Ectodermal cell (in vitro differentiated cells): ENCODE results near the gene SPTLC1. TPM values are rescaled to one million over a fixed set of nuclear protein-coding genes. Genes with fewer than 3 reads are reported as not detected.
"Not testable (repeated sequence)": the region's sequence is repeated elsewhere in the genome, so short reads cannot be mapped to it uniquely, and the experiment has no call there.

Experiments used
- H3K27ac ChIP-seq: 2 replicates; pipeline ENCODE4 v1.7.0; 2013; ENCODE audit warnings: mild to moderate bottlenecking, low read depth, low read length; ENCODE audit not compliant: insufficient read depth, poor library complexity, severe bottlenecking
- H3K27me3 ChIP-seq: 2 replicates; pipeline ENCODE4 v1.7.0; 2013; ENCODE audit warnings: mild to moderate bottlenecking, low read length; ENCODE audit not compliant: insufficient read depth, control insufficient read depth, poor library complexity, severe bottlenecking
- H3K36me3 ChIP-seq: one replicate; pipeline ENCODE4 v1.7.0; 2013; ENCODE audit warnings: low read length; ENCODE audit not compliant: control insufficient read depth, insufficient read depth
- H3K4me1 ChIP-seq: one replicate; pipeline ENCODE4 v1.7.0; 2013; ENCODE audit warnings: low read length; ENCODE audit not compliant: control insufficient read depth, insufficient read depth
- H3K4me3 ChIP-seq: 2 replicates; pipeline ENCODE4 v1.7.0; 2013; ENCODE audit warnings: low read depth, low read length, control low read depth; ENCODE audit not compliant: insufficient read depth
- H3K9me3 ChIP-seq: 2 replicates; pipeline ENCODE4 v1.7.0; 2013; ENCODE audit warnings: mild to moderate bottlenecking, low read length, moderate library complexity; ENCODE audit not compliant: control insufficient read depth
- WGBS, 2 experiments: methylation state at CpG; one replicate each; pipeline ENCODE4 v1.1.7; 2013; ENCODE audit warnings: missing lambda C conversion rate in 2 of 2; 5-methylcytosine and 5-hydroxymethylcytosine counted together
- polyA plus RNA-seq, 4 experiments: library from polyadenylated mRNA; stranded (reverse); fragments of 50-300 nt; gene quantifications; one replicate each; pipeline ENCODE4 v1.2.3, GENCODE V29; 2013

SPTLC1 gene, protein sequence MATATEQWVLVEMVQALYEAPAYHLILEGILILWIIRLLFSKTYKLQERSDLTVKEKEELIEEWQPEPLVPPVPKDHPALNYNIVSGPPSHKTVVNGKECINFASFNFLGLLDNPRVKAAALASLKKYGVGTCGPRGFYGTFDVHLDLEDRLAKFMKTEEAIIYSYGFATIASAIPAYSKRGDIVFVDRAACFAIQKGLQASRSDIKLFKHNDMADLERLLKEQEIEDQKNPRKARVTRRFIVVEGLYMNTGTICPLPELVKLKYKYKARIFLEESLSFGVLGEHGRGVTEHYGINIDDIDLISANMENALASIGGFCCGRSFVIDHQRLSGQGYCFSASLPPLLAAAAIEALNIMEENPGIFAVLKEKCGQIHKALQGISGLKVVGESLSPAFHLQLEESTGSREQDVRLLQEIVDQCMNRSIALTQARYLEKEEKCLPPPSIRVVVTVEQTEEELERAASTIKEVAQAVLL
- 83.2 TPM for polyA plus RNA-seq (2013, experiment 1 of 4)
- polyA plus RNA-seq (2013, experiment 2 of 4) = 86.2 TPM
- polyA plus RNA-seq (2013, experiment 3 of 4) = 63.0 TPM
- 69.8 TPM for polyA plus RNA-seq (2013, experiment 4 of 4)

DNA sequence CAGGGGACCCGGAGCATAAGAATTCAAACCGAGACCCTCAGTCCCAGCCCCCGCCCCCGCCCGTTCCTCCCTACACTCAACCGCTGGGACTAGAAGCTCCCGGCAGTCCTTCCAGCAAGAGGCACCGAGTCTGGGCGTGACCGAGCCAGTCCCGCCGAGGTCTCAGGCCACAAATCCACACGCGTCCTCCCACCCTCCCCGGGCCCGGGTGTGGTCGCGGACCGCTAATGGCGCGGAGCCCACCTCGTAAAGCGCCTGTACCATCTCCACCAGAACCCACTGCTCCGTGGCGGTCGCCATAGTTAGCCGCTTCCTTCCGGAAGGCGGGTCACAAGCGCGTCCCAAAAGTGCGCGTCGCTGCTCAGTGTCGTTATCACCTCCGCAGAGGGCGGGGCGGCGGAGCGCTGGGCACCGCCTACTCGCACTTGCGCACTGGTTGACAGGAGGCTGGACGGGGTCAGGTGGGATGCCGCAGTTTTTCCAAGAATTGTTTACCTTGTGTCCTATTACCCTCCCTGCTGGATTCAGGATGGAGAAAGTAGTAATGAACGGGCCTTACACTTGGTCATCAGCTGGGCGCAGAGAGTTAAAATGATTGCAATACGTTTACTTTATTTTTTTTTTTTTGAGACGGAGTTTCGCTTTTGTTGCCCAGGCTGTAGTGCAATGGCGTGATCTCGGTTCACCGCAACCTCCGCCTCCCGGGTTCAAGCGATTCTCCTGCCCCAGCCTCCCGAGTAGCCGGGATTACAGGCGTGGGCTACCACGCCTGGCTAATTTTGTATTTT is at the start of gene SPTLC1:
Gene SPTLC1 (minus strand): TSS at position 343 of the 788 bp plus-strand sequence. CDS start 43 bp downstream, at position 300.
- Histone ChIP-seq H3K27ac (peak within 1 kb of the TSS; percentile 76), H3K4me3 (peak within 1 kb of the TSS; percentile 78), H3K4me1 (no peaks in the 10 kb centered on the region), H3K9me3 (no peaks in the 10 kb centered on the region), H3K36me3 (no peaks in the 10 kb centered on the region), H3K27me3 (peaks cover 4% of the 10 kb centered on the region)
- 5 to 6% methylated on average over 60 of the region's 60 CpGs for WGBS, 2 experiments

DNA sequence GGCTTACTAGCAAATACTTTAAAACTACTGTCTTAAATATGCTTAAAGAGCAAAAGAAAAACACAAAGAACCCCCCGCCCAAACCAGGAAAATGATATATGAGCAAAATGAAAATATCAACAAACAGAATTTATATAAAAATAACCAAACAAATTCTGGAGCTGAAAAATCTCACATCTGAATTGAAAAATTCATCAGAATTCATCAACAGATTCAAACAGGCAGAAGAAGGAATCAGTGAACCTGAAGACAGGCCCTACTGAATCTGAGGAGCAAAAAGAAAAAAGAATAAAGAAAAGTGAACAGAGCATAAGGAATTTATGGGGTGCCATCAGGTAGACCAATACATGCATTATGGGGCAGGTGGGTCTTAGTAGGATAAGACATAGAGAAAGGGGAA is 49.8 kb upstream of the SPTLC1 start:
- Histone ChIP-seq H3K27ac (no peak overlapping the region), H3K4me1 (no peaks in the 10 kb centered on the region), H3K4me3 (no peak overlapping the region), H3K36me3 (no peaks in the 10 kb centered on the region), H3K9me3 (no peaks in the 10 kb centered on the region), H3K27me3 (no peaks in the 10 kb centered on the region)
- WGBS, 2 experiments = 75% methylated on average over 1 of the region's 1 CpG; no CpG with 5 or more reads in 1 of the 2 experiments

- no peaks in the 10 kb centered on the region for H3K4me1 ChIP-seq
- no peaks in the 10 kb centered on the region for H3K27me3 ChIP-seq
- H3K27ac ChIP-seq = no peak overlapping the region
- 89 to 91% methylated on average over 2 of the region's 2 CpGs for WGBS, 2 experiments
- H3K4me3 ChIP-seq = no peak overlapping the region
- no peaks in the 10 kb centered on the region for H3K36me3 ChIP-seq
- no peaks in the 10 kb centered on the region for H3K9me3 ChIP-seq
These were observed 49.3 kb upstream of the SPTLC1 start for GRCh38 chr9:92164490-92164889.

DNA sequence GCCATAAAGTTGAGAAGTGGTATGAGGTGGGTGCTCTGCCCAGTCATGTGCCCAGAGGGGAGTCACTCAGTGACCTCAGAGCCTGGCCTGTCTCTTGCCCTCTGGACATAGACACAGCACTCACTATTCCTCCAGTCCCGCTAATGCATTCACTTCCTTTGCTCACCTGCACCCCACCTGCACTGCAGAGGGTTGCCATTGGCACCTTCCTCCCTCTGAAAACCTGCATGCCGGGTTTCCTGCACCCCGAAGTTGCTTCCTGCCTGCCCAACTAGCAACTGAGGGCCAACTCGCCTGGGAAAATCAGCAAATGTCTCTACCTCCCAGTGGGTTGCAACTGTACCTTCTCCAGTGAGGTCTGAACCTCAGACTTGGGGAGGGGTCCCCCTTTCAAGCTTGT is 48.1 kb upstream of the SPTLC1 start:
- no peak overlapping the region for H3K27ac ChIP-seq
- no peaks in the 10 kb centered on the region for H3K9me3 ChIP-seq
- 79 to 91% methylated on average over 4 of the region's 4 CpGs for WGBS, 2 experiments
- no peaks in the 10 kb centered on the region for H3K27me3 ChIP-seq
- H3K36me3 ChIP-seq = no peaks in the 10 kb centered on the region
- no peaks in the 10 kb centered on the region for H3K4me1 ChIP-seq
- H3K4me3 ChIP-seq = no peak overlapping the region

- H3K36me3 ChIP-seq = no peaks in the 10 kb centered on the region
- H3K27me3 ChIP-seq = no peaks in the 10 kb centered on the region
- H3K9me3 ChIP-seq = no peaks in the 10 kb centered on the region
- H3K4me1 ChIP-seq = no peaks in the 10 kb centered on the region
- WGBS, 2 experiments = 88 to 89% methylated on average over 10 of the region's 10 CpGs
- H3K4me3 ChIP-seq = no peak overlapping the region
- no peak overlapping the region for H3K27ac ChIP-seq
These were observed 45.6 kb upstream of the SPTLC1 start for GRCh38 chr9:92160786-92161185.

GRCh38 chr9:92159058-92159457 is 43.8 kb upstream of the SPTLC1 start:
- Histone ChIP-seq H3K36me3 (no peaks in the 10 kb centered on the region), H3K4me1 (no peaks in the 10 kb centered on the region), H3K4me3 (no peak overlapping the region), H3K9me3 (no peaks in the 10 kb centered on the region), H3K27ac (no peak overlapping the region), H3K27me3 (no peaks in the 10 kb centered on the region)
- 91 to 96% methylated on average over 5 of the region's 5 CpGs for WGBS, 2 experiments

DNA sequence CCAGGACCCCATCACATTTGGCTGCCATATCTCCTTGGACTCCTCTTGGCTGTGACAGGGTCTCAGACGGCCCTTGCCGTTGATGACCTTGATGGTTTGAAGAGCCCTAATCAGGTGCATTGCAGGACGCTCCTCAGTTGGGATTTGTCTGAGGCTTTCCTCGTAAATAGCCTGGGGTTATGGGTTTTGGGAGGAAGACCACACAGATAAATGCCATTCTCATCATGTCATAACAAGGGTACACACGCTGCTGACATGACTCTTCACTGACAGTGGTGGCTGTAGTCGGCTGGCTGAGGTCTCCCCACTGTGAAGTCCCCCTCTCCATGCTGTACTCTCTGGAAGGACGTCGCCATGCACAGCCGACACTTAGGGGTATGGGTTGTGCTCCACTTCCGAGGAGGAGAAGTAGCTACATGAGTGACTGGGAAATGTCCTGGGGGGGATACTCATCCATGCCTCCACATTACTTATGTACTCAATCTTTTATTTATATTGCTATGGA is 42.9 kb upstream of the SPTLC1 start:
- H3K36me3 ChIP-seq = no peaks in the 10 kb centered on the region
- H3K9me3 ChIP-seq = no peaks in the 10 kb centered on the region
- 81 to 89% methylated on average over 10 of the region's 10 CpGs for WGBS, 2 experiments
- no peaks in the 10 kb centered on the region for H3K4me1 ChIP-seq
- H3K27ac ChIP-seq = no peak overlapping the region
- no peaks in the 10 kb centered on the region for H3K27me3 ChIP-seq
- H3K4me3 ChIP-seq = no peak overlapping the region

DNA sequence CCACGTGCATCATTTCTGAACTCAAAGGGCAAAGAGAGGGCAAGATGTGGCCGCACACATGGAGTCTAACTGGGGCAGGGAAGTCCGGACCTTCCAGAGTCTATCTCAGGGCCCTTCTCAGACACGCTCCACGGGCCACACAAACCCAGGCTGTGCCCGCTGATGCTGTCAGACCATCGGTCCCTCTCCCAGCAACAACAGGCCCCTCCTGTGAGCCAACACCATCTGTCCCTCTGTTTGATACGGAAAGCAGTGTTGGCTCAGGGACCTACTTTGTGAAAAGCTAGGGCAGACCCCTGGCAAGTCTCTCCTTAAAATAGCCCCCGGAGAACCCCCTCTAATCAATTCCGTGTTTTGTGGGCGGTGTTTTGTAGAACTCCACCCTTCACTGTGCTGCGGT is 40.5 kb upstream of the SPTLC1 start:
- not testable (repeated sequence) for H3K36me3 ChIP-seq, H3K9me3 ChIP-seq, H3K4me3 ChIP-seq, H3K27ac ChIP-seq, H3K4me1 ChIP-seq, H3K27me3 ChIP-seq
- WGBS, 2 experiments = 88 to 94% methylated on average over 12 of the region's 12 CpGs

GRCh38 chr9:92155221-92155620 is 40.0 kb upstream of the SPTLC1 start:
- Histone ChIP-seq H3K27me3 (no peaks in the 10 kb centered on the region), H3K4me3 (no peak overlapping the region), H3K4me1 (no peaks in the 10 kb centered on the region), H3K36me3 (no peaks in the 10 kb centered on the region), H3K9me3 (no peaks in the 10 kb centered on the region), H3K27ac (no peak overlapping the region)
- 91 to 92% methylated on average over 12 of the region's 12 CpGs for WGBS, 2 experiments
